Globus pallidus (tissue), 1 donor: ENCODE results near the gene GNG7.
"Not testable (repeated sequence)": the region's sequence is repeated elsewhere in the genome, so short reads cannot be mapped to it uniquely, and the experiment has no call there.

Experiments
- DNase-seq: peaks from one replicate; pipeline ENCODE4 v3.0.0-alpha.2; 2015; ENCODE audit warnings: low spot score

Gene GNG7

DNA sequence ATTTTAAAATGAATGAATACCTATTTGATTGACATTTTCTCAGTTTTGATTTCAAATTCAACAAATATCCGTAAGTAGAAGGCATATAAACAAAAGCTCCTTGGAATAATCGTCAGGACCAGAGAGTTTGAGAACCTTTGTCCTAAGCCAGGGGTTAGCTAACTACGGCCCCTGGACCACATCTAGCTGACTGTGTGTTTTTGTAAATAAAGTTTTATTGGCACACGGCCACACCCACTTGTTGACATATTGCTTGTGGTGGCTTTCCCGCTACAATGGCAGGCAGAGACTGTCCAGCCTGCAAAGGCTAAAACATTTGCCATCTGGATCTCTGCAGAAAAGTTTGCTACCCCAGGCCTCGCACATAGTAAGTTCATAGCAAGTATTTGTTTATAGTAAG lies 83.4 kb downstream of the GNG7 start:
- DNase-seq = no peak

- DNase-seq = no peak
Measured at GRCh38 chr19:2618611-2619010, 83.9 kb downstream of the GNG7 start.

GRCh38 chr19:2617393-2618165 lies 84.9 kb downstream of the GNG7 start:
- DNase-seq = no peak

- peak; percentile 29 for DNase-seq
Measured at GRCh38 chr19:2616741-2617392, 85.6 kb downstream of the GNG7 start.

DNA sequence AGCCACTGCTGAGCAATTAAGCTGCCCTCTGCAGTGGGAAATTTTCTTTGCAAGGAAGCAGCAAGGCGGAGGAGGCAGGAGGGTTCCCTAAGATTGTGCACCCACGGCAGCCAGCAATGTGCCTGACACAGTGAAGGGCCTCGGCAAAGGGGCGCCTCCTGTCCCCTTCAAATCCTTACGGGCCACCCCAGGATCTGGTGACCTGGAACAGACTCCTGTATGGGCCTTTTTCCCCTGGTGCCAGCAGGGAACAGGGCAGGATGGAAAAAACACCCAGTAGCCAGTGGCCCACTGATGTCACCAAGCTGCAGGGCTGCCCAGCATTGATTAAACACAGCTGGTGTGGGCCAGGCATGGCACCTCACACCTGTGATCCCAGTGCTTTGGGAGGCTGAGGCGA lies 86.7 kb downstream of the GNG7 start:
- no peak for DNase-seq

DNA sequence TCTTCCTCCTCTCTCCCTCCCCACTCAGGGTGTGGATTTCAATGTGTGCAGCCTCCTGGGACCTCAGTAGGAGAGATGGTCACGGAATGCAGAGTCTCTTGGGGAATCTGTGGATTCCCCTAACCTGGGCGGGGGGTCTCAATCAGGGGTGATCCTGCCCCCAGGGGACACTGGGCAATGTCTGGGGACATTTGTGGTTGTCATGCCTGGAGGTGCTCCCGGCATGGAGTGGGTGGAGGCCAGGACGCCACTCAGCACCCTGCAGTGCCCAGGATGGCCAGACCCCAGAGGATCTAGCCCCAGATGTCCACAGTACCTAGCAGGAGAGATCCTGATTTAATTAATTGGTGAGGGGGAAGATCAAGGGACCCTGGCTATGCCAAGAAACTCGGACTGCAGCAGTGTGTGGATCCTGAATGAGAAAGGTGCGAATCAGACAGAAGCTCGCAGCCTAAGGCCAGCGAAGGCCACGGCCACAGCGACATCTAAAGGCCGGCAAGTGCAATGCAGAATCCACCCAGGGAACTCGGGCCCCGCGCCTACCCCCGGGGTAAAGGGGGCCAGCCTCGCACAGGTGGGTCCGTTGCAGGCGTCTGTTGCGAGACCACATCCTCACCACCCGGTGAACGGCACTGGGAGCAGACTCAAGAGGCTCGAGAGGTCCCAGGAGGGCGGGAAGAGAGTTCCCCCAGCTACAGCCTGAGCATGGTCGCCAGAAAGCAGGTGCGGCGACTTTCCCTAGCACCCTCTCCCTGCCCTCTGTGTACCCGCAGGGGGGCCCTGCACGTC lies 88.8 kb downstream of the GNG7 start:
- DNase-seq = no peak

DNA sequence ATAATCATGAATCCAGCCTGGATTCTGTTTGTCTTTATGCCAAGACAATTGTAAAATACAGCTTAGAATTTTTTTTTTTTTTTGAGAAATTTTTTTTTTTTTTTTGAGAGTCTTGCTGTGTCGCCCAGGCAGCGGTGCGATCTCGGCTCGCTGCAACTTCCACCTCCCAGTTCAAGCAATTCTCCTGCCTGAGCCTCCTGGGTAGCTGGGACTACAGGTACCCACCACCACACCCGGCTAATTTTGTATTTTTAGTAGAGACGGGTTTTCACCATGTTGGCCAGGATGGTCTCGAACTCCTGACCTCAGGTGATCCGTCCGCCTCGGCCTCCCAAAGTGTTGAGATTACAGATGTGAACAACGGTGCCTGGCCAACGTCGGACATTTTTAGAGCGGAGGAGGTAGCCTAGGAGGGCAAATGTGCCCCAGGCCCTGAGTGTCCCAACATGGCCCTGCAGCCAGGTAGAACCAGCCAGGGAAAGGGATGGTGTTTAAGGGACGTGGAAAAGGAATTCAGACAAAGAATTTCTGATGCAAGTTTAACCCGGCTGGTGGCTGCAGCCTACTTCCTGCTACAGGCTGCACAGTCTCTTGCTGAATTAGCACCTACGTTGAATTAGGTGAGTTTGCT lies 89.8 kb downstream of the GNG7 start:
- DNase-seq = no peak

GRCh38 chr19:2611483-2612464 lies 90.7 kb downstream of the GNG7 start:
- no peak for DNase-seq

- peak; percentile 73 for DNase-seq
Measured at GRCh38 chr19:2610637-2611482, 91.6 kb downstream of the GNG7 start.

GRCh38 chr19:2609389-2610116 lies 92.9 kb downstream of the GNG7 start:
- no peak for DNase-seq

DNA sequence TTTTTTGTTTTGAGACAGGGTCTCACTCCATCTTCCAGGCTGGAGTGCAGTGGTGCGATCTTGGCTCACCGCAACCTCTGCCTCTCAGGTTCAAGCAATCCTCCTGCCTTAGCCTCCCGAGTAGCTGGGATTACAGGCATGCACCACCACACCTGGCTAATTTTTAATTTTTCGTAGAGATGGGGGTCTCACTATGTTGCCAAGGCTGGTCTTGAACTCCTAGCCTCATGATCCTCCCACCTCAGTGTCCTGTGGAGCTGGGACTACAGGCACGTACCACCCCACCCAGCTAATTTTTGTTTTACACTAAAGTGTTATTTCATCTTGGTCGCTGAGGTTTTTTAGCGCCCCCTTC lies 93.5 kb downstream of the GNG7 start:
- not testable (repeated sequence) for DNase-seq

DNA sequence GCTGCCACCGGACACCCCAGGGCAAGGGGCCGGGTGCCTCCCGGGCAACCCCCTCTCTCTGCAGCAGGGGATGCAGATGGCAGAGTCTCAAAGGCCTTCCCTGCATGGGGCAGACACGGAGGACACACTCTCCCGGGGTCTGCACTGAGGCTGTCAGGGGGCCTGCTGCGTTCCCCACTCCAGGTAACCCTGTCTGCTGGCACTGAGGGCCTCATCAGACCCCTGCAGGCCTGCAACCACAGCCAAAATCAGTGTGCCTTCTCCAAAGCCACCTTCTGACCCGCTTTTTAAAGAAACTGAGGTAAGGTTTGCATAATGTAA lies 93.9 kb downstream of the GNG7 start:
- no peak for DNase-seq

- no peak for DNase-seq
Measured at GRCh38 chr19:2607712-2608601, 94.5 kb downstream of the GNG7 start.

GRCh38 chr19:2606774-2607173 lies 95.7 kb downstream of the GNG7 start:
- not testable (repeated sequence) for DNase-seq

- DNase-seq = not testable (repeated sequence)
Measured at GRCh38 chr19:2605889-2606288, 96.6 kb downstream of the GNG7 start.

GRCh38 chr19:2604747-2605329 lies 97.7 kb downstream of the GNG7 start:
- DNase-seq = no peak

GRCh38 chr19:2603334-2603733 lies 99.2 kb downstream of the GNG7 start:
- DNase-seq = no peak
